RWPE2 (cell line): ENCODE data around the gene CD83.
A peak's percentile ranks its signal among the peaks of the same experiment; 100 is the strongest.
"Not testable (repeated sequence)": the region's sequence is repeated elsewhere in the genome, so short reads cannot be mapped to it uniquely, and the experiment has no call there.

Source experiments
- ATAC-seq: fragments of 200-7000 bp; cut with Tn5 transposase; 3 replicates; pipeline ENCODE4 v1.9.1; 2021; ENCODE audit warnings: low read depth
- DNase-seq: peaks from one replicate; pipeline ENCODE4 v3.0.0-alpha.2; 2020; ENCODE audit warnings: low spot score
- H3K27ac ChIP-seq: fragments of 450-650 bp; 2 replicates; pipeline ENCODE4 v1.5.1; 2017; ENCODE audit warnings: mild to moderate bottlenecking; ENCODE audit not compliant: poor library complexity, severe bottlenecking
- H3K27me3 ChIP-seq: fragments of 250-450 bp; sonication (Bioruptor Pico); 2 replicates; pipeline ENCODE4 v1.5.1; 2021; ENCODE audit warnings: mild to moderate bottlenecking, moderate library complexity; ENCODE audit not compliant: insufficient read depth, poor library complexity, severe bottlenecking
- H3K36me3 ChIP-seq: fragments of 250-450 bp; sonication (Bioruptor Pico); 2 replicates; pipeline ENCODE4 v1.5.1; 2020; ENCODE audit warnings: low read depth, mild to moderate bottlenecking, moderate library complexity
- H3K4me1 ChIP-seq: fragments of 250-450 bp; sonication (Bioruptor Pico); 2 replicates; pipeline ENCODE4 v1.5.1; 2021; ENCODE audit warnings: mild to moderate bottlenecking, moderate library complexity; ENCODE audit not compliant: insufficient read depth, poor library complexity, severe bottlenecking
- H3K4me3 ChIP-seq: fragments of 250-450 bp; sonication (Bioruptor Pico); 2 replicates; pipeline ENCODE4 v1.5.1; 2021; ENCODE audit warnings: mild to moderate bottlenecking, moderate library complexity; ENCODE audit not compliant: severe bottlenecking
- H3K9me3 ChIP-seq: fragments of 250-450 bp; sonication (Bioruptor Pico); 2 replicates; pipeline ENCODE4 v1.5.1; 2021; ENCODE audit warnings: mild to moderate bottlenecking, moderate library complexity; ENCODE audit not compliant: severe bottlenecking
- CTCF ChIP-seq: fragments of 450-650 bp; IDR thresholded peaks from one replicate; pipeline ENCODE4 v1.5.1; 2017; ENCODE audit warnings: mild to moderate bottlenecking, moderate library complexity; ENCODE audit not compliant: poor library complexity, severe bottlenecking

CD83 gene

GRCh38 chr6:14117158-14118090, at the start of gene CD83:
CD83 (plus strand) TSS chr6:14117772; CDS start chr6:14117812, 40 bp downstream.
- H3K36me3 ChIP-seq: no peaks in the 10 kb centered on the region
- H3K9me3 ChIP-seq: no peaks in the 10 kb centered on the region
- peak within 1 kb of the TSS; percentile 47 for H3K4me3 ChIP-seq
- no peak within 1 kb of the TSS for H3K27ac ChIP-seq
- no peaks in the 10 kb centered on the region for H3K4me1 ChIP-seq
- DNase-seq: no peak
- H3K27me3 ChIP-seq: no peaks in the 10 kb centered on the region
- peak; percentile 87 for ATAC-seq
- TF ChIP-seq CTCF: peak; percentile 35

- peak; percentile 93 for ATAC-seq
- H3K27ac ChIP-seq: no peak overlapping the region
Observed at GRCh38 chr6:14068133-14068532, 49.4 kb upstream of the CD83 start.

GRCh38 chr6:14068623-14069022, 48.9 kb upstream of the CD83 start:
- no peak for ATAC-seq
- peaks cover 5% of the 10 kb centered on the region for H3K4me1 ChIP-seq
- H3K4me3 ChIP-seq: no peak overlapping the region
- H3K27ac ChIP-seq: no peak overlapping the region
- H3K27me3 ChIP-seq: no peaks in the 10 kb centered on the region
- no peak for TF ChIP-seq CTCF
- no peaks in the 10 kb centered on the region for H3K9me3 ChIP-seq
- no peak for DNase-seq
- H3K36me3 ChIP-seq: no peaks in the 10 kb centered on the region

More at GRCh38 chr6:14068133-14068532, 49.4 kb upstream of the CD83 start:
- Histone ChIP-seq H3K4me1 (peaks cover 5% of the 10 kb centered on the region), H3K36me3 (no peaks in the 10 kb centered on the region), H3K9me3 (no peaks in the 10 kb centered on the region), H3K27me3 (no peaks in the 10 kb centered on the region), H3K4me3 (no peak overlapping the region)
- no peak for TF ChIP-seq CTCF
- DNase-seq: no peak

GRCh38 chr6:14070457-14070856, 47.1 kb upstream of the CD83 start:
- H3K9me3 ChIP-seq: no peaks in the 10 kb centered on the region
- H3K4me1 ChIP-seq: peaks cover 5% of the 10 kb centered on the region
- no peak overlapping the region for H3K4me3 ChIP-seq
- ATAC-seq: no peak
- no peaks in the 10 kb centered on the region for H3K27me3 ChIP-seq
- H3K27ac ChIP-seq: no peak overlapping the region
- no peak for TF ChIP-seq CTCF
- H3K36me3 ChIP-seq: no peaks in the 10 kb centered on the region
- DNase-seq: no peak

GRCh38 chr6:14072084-14072483, 45.5 kb upstream of the CD83 start:
- H3K36me3 ChIP-seq: no peaks in the 10 kb centered on the region
- ATAC-seq (no peak), DNase-seq (no peak)
- no peak overlapping the region for H3K27ac ChIP-seq
- TF ChIP-seq CTCF: no peak
- no peaks in the 10 kb centered on the region for H3K9me3 ChIP-seq
- no peaks in the 10 kb centered on the region for H3K27me3 ChIP-seq
- peaks cover 8% of the 10 kb centered on the region for H3K4me1 ChIP-seq
- no peak overlapping the region for H3K4me3 ChIP-seq

GRCh38 chr6:14073561-14074354, 43.8 kb upstream of the CD83 start:
- not testable (repeated sequence) for H3K27me3 ChIP-seq

More at GRCh38 chr6:14073561-14074354, 43.8 kb upstream of the CD83 start:
- H3K4me3 ChIP-seq, H3K4me1 ChIP-seq, ATAC-seq, H3K27ac ChIP-seq, DNase-seq, H3K9me3 ChIP-seq, H3K36me3 ChIP-seq: not testable (repeated sequence)
